Mucosa of descending colon (tissue), 3 donors: Measurements from ENCODE around the gene STK32C. TPM values are rescaled to one million over a fixed set of nuclear protein-coding genes. Genes with fewer than 3 reads are reported as not detected.
A peak's percentile ranks its signal among the peaks of the same experiment; 100 is the strongest.

ENCODE experiments used
- ATAC-seq: fragments of 200-7000 bp; cut with Tn5 transposase; one replicate; pipeline ENCODE4 v1.9.1; 2020; ENCODE audit warnings: mild to moderate bottlenecking, moderate library complexity
- DNase-seq, 3 donors: peaks; one replicate each; pipeline ENCODE4 v3.0.0-alpha.2; 2020
- H3K36me3 ChIP-seq: fragments of 200-600 bp; one replicate; pipeline ENCODE4 v1.8.0; 2021; ENCODE audit warnings: low read depth, mild to moderate bottlenecking
- H3K4me1 ChIP-seq: fragments of 200-600 bp; one replicate; pipeline ENCODE4 v1.8.0; 2021; ENCODE audit warnings: low read depth, mild to moderate bottlenecking
- H3K4me3 ChIP-seq: fragments of 200-600 bp; one replicate; pipeline ENCODE4 v1.8.0; 2021; ENCODE audit warnings: mild to moderate bottlenecking
- H3K9me3 ChIP-seq: fragments of 200-600 bp; one replicate; pipeline ENCODE4 v1.8.0; 2021; ENCODE audit warnings: mild to moderate bottlenecking
- intact Hi-C, 2 donors: fragments of 100-400 bp; cut with DNase I in 1 of 2; cut with micrococcal nuclease in 1 of 2; formaldehyde crosslinking; loops; one replicate each; pipeline versions ENCODE4 v1.11.0 to v1.11.1; 2022; cut with DNase I, micrococcal nuclease
- total RNA-seq, 3 donors: library from RNA; stranded (reverse); fragmentation: NEBNext Ultra II Directional in 2 of 3; extraction: Animal tissue kit (Norgen Biotek cat#: 25700) in 2 of 3; gene quantifications; one replicate each; pipeline versions ENCODE4 v1.2.1 to v1.2.4, GENCODE V29; 2021 to 2023
- TF ChIP-seq, protein P1 (sequence below): fragments of 200-600 bp; IDR thresholded peaks from one replicate; pipeline ENCODE4 v1.8.0; 2022; ENCODE audit warnings: antibody characterized with exemption, mild to moderate bottlenecking
- donor health status: DM: no; HTN: no; CAD: no; lungs with moderate emphysema.
- donor health status: DM: no; HTN: no; CAD: no.
- donor health status: DM: no; HTN: yes; CAD: no.

Gene STK32C
- total RNA-seq, 3 donors from 2014 or later = 4.5 to 11.5 (median 11.1) TPM

DNA sequence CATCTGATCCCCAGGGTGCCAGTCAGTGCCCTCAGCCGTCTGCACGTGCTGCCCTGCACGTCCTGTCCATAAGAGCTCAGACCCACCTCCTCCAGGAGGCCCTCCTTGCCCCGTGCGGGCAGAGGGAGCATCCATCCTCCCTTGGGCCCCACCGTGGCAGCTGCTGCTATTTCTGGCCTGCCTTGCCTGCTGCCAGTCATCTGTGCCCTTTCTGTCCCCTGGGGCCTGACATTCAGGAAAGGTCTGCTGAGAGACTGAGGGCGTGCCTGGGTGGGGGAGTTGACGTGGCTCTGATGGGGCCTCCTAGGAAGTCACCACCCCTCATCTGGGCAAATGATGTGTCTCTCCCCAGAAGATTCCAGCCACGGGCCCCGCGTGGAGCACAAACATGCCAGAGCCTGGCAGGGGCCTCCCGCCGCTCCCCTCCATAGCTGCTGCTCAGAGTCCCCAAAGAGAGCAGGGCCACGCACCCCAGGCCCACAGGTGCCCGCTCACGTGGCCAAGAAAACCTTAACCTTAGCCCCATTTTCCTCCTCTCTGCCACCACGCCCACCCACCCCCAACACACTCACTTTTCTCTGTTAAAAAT, 99.2 kb downstream of the STK32C start:
- intact Hi-C loops = no loop called here
- no peak overlapping the region for H3K4me3 ChIP-seq
- ATAC-seq (no peak), DNase-seq (peak in 1 of 3 donors; percentile 36)
- H3K4me1 ChIP-seq = no peaks in the 10 kb centered on the region
- H3K36me3 ChIP-seq = no peaks in the 10 kb centered on the region
- no peaks in the 10 kb centered on the region for H3K9me3 ChIP-seq
- TF ChIP-seq, protein P1, sequence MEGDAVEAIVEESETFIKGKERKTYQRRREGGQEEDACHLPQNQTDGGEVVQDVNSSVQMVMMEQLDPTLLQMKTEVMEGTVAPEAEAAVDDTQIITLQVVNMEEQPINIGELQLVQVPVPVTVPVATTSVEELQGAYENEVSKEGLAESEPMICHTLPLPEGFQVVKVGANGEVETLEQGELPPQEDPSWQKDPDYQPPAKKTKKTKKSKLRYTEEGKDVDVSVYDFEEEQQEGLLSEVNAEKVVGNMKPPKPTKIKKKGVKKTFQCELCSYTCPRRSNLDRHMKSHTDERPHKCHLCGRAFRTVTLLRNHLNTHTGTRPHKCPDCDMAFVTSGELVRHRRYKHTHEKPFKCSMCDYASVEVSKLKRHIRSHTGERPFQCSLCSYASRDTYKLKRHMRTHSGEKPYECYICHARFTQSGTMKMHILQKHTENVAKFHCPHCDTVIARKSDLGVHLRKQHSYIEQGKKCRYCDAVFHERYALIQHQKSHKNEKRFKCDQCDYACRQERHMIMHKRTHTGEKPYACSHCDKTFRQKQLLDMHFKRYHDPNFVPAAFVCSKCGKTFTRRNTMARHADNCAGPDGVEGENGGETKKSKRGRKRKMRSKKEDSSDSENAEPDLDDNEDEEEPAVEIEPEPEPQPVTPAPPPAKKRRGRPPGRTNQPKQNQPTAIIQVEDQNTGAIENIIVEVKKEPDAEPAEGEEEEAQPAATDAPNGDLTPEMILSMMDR = no peak

DNA sequence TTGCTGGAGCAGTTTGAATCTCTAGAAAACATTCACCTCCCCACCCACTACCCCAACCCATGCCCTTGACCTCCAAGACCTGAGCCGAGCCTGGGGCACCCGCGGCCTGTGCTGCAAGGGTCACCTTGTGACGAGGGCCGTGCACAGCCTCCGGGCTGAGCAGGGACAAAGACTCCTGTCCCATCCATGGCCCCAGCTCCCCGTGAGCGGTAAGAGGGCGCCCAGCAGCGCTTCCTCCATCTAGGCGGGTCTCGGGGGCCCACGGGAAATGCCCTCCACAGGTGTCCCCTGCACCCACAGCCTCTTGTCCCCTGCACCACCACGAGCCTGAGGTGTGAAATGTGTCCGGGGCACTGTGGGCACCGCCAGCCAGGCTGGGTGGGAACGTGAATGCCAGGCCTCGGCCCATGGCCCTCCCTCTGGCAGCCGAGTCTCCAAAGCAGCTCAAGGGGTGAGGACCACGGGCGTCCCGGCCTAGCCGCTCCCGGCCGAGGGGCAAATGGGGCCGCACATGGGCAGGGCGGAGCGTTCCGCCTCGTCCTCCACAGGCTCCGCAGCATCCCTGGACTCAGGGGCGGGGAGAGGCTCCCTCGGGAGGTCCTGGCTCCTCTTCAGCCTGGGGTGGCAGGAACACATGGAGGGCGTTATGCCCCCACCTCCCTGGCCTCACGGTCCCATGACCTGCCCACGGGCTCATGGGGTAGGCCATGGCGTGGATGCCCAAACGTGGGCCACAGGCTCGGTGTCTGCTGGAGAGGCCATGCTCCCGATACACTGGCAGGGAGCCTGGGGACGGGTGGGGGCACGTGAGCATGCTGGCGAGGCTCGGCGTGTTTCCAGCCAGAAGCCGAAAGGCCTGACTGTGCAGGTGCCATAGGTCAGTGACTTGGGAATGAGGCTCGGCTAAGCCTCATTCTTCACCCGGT, 100.0 kb downstream of the STK32C start:
- no peaks in the 10 kb centered on the region for H3K4me1 ChIP-seq
- intact Hi-C loops = no loop called here
- ATAC-seq = no peak
- H3K36me3 ChIP-seq = no peaks in the 10 kb centered on the region
- no peaks in the 10 kb centered on the region for H3K9me3 ChIP-seq
- TF ChIP-seq, protein P1 = no peak
- peak in 1 of 3 donors; percentile 46 for DNase-seq
- H3K4me3 ChIP-seq = no peak overlapping the region

DNA sequence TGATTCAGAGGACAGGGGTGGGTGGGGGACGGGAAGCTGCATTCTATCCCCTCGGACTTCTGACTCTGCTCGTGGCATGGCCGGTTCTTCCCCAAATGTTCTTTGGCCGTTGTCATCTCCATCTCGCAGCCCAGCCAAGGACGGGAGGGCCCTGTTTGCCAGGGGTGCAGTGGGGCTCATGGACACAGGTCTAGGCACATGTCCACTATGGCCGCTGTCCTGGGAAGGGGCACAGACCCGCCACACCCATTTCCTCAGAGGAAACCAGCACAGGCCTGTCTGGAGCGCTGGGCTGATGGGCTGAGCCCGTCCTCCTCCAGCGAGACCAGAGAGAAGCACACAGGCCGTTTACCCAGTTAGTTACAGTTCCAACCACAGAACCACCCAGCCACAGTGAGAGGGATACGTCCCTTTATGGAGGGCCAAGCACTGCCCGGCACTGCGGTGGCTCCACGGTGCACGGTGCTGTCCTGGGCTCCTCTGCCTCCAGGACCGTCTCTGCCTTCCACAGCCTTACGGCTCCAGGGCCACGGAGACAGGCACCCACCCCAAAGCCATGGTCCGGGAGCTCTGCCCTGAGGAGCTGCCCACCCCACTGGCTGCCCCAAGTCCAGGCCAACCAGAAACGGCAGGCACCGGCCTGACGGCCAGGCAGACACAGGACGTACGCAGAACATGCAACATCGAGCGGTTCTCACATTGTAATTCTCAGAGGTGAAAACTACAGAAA, 100.8 kb downstream of the STK32C start:
- TF ChIP-seq, protein P1 = no peak
- Histone ChIP-seq H3K4me3 (no peak overlapping the region), H3K9me3 (no peaks in the 10 kb centered on the region), H3K36me3 (no peaks in the 10 kb centered on the region), H3K4me1 (no peaks in the 10 kb centered on the region)
- ATAC-seq (no peak), DNase-seq (no peak)
- intact Hi-C loops = no loop called here

DNA sequence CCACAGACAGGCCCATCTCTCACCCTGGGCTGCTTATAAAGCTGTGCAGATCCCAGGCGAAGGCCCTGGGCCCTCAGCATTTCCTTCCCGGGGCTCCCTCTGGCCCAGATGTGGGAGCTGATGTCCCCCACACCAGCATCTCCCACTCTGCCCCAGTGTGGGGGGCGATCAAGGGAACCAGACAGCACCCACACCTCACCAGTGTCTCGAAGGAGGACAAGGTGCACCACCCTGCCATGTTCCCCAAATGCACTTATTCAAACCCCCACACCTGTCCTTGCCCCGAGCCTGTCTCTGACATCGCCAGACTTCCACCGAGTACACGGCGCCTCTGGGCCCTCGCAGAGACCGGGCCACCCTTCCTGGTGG, 101.4 kb downstream of the STK32C start:
- no peaks in the 10 kb centered on the region for H3K9me3 ChIP-seq
- TF ChIP-seq, protein P1 = no peak
- ATAC-seq (no peak), DNase-seq (no peak)
- H3K4me3 ChIP-seq = no peak overlapping the region
- intact Hi-C loops = no loop called here
- no peaks in the 10 kb centered on the region for H3K36me3 ChIP-seq
- no peaks in the 10 kb centered on the region for H3K4me1 ChIP-seq

DNA sequence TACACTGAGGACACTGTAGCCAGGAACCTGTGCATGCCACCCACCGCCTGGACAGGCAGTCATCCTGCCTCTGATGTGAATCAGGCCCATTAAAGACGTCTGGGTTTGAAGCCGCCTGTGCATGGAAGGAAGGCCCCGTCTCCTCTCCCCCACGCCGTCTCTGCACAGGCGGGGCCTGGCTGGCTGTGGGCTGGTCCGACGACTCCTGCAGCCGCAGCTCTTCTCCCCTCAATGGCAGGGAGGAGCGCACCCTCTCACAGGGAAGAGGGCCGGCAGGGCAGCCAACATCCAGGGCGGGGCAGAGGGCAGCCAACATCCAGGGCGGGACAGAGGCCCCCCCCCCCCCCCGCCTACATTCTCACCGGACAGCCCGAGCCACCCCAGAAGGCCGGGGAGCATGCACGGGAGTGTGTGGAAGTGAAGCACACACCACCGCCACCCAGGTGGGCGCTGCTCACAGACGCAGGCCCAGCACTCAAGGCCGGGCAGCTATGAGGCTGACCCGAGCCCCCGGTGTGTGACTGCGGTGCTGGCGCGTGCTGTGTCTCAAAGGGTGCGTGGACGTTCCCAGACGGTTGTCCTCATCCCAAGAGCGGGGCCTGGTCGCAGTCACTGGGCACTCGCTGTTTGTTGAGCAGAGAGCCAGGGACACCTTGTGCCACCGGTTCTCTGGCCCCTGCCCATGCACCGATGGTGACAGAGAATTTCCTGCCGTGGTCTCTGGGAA, 101.9 kb downstream of the STK32C start:
- no peaks in the 10 kb centered on the region for H3K36me3 ChIP-seq
- TF ChIP-seq, protein P1 = no peak
- no peak for ATAC-seq
- DNase-seq = peak in 1 of 3 donors; percentile 37
- intact Hi-C loops = no loop called here
- H3K9me3 ChIP-seq = no peaks in the 10 kb centered on the region
- no peaks in the 10 kb centered on the region for H3K4me1 ChIP-seq
- H3K4me3 ChIP-seq = no peak overlapping the region
